VCaP (cell line): ENCODE results near the gene DOCK10.
A peak's percentile ranks its signal among the peaks of the same experiment; 100 is the strongest.
"Not testable (repeated sequence)": the region's sequence is repeated elsewhere in the genome, so short reads cannot be mapped to it uniquely, and the experiment has no call there.

Experiments used
- H3K27ac ChIP-seq: fragments of 450-650 bp; 2 replicates; pipeline ENCODE4 v1.5.1; 2017
- CTCF ChIP-seq: fragments of 450-650 bp; conservative IDR thresholded peaks from 2 replicates; pipeline ENCODE4 v1.5.1; 2017; ENCODE audit warnings: mild to moderate bottlenecking, moderate library complexity

The DOCK10 gene

GRCh38 chr2:224925061-224925809 is 117.0 kb downstream of the DOCK10 start:
- TF ChIP-seq CTCF = no peak
- H3K27ac ChIP-seq = peak overlapping the region; percentile 90; the same call in 1 of the 2 replicates

GRCh38 chr2:224924631-224925030 is 117.6 kb downstream of the DOCK10 start:
- no peak overlapping the region for H3K27ac ChIP-seq
- no peak for TF ChIP-seq CTCF

GRCh38 chr2:224922142-224922727 is 120.0 kb downstream of the DOCK10 start:
- no peak overlapping the region for H3K27ac ChIP-seq
- TF ChIP-seq CTCF = no peak

- H3K27ac ChIP-seq = no peak overlapping the region
- TF ChIP-seq CTCF = no peak
Observed at GRCh38 chr2:224919472-224920110, 122.7 kb downstream of the DOCK10 start.

- no peak for TF ChIP-seq CTCF
- no peak overlapping the region for H3K27ac ChIP-seq
Observed at GRCh38 chr2:224918626-224919471, 123.4 kb downstream of the DOCK10 start.

GRCh38 chr2:224917246-224917645 is 125.0 kb downstream of the DOCK10 start:
- H3K27ac ChIP-seq = not testable (repeated sequence)

GRCh38 chr2:224915136-224915535 is 127.1 kb downstream of the DOCK10 start:
- TF ChIP-seq CTCF = no peak
- no peak overlapping the region for H3K27ac ChIP-seq
